Measurements from ENCODE around the gene C3orf52. TPM values are rescaled to one million over a fixed set of nuclear protein-coding genes. Genes with fewer than 3 reads are reported as not detected.

The C3orf52 gene
- 1.2 and 6.2 TPM in 2 replicates for total RNA-seq (ENCODE audit: low replicate concordance)

GRCh38 chr3:112086076-112086854 is at the start of gene C3orf52:
TSS of gene C3orf52 (plus strand) at chr3:112086389. CDS start at chr3:112086408, 19 bp downstream.

GRCh38 chr3:112132975-112133448 is 46.8 kb downstream of the C3orf52 start, which contains the start of gene GCSAM:
TSS of gene GCSAM (minus strand) at chr3:112133248. CDS start at chr3:112133120, 128 bp downstream.

Other genes with a start within 250 kb of the C3orf52 start
- 48.1 and 67.3 TPM in 2 replicates for gene PHLDB2, start 227.1 kb upstream of the C3orf52 start, total RNA-seq (ENCODE audit: low replicate concordance)
- 36.5 and 39.4 TPM in 2 replicates for gene ABHD10, start 107.4 kb upstream of the C3orf52 start, total RNA-seq (ENCODE audit: low replicate concordance)
- gene TAGLN3, start 87.5 kb upstream of the C3orf52 start, total RNA-seq (ENCODE audit: low replicate concordance), result 0.38 TPM in 1 of 2 replicates, not detected in the other
- 0.08 TPM in 1 of 2 replicates, not detected in the other for gene TMPRSS7, start 51.7 kb upstream of the C3orf52 start, total RNA-seq (ENCODE audit: low replicate concordance)
- not detected in 2 replicates for gene GCSAM, start 46.9 kb downstream of the C3orf52 start, total RNA-seq (ENCODE audit: low replicate concordance)
- gene SLC9C1, start 207.8 kb downstream of the C3orf52 start, total RNA-seq (ENCODE audit: low replicate concordance), result 0.70 and 0.75 TPM in 2 replicates
- 2.6 and 24.0 TPM in 2 replicates for gene CD200, start 246.8 kb downstream of the C3orf52 start, total RNA-seq (ENCODE audit: low replicate concordance)